GM12878 (cell line): ENCODE results near the gene DPYSL4.
"Not testable (repeated sequence)": the region's sequence is repeated elsewhere in the genome, so short reads cannot be mapped to it uniquely, and the experiment has no call there.

Experiments used
- ATF7 ChIP-seq: fragments of 450-650 bp; IDR thresholded peaks from 2 replicates; pipeline ENCODE4 v1.6.1; 2016; ENCODE audit warnings: low read depth, mild to moderate bottlenecking
- CHD4 ChIP-seq: fragments of 200-600 bp; sonication (generic); IDR thresholded peaks from 2 replicates; pipeline ENCODE4 v1.6.1; 2016; ENCODE audit warnings: mild to moderate bottlenecking
- CREB1 ChIP-seq: IDR thresholded peaks from 2 replicates; pipeline ENCODE4 v1.6.1; 2012; ENCODE audit warnings: low read depth, mild to moderate bottlenecking, inconsistent platforms
- CUX1 ChIP-seq: IDR thresholded peaks from 2 replicates; pipeline ENCODE4 v1.6.1; 2012; ENCODE audit warnings: improper control_type of control experiment, low read depth, low read length; ENCODE audit not compliant: insufficient replicate concordance
- E2F8 ChIP-seq: fragments of 450-650 bp; IDR thresholded peaks from 2 replicates; pipeline ENCODE4 v1.6.1; 2018; ENCODE audit warnings: mild to moderate bottlenecking, low read depth, moderate library complexity; ENCODE audit not compliant: partially characterized antibody
- JUNB ChIP-seq: IDR thresholded peaks from 2 replicates; pipeline ENCODE4 v1.6.1; 2016; ENCODE audit warnings: antibody characterized with exemption, mild to moderate bottlenecking
- POLR2A ChIP-seq: IDR thresholded peaks from 2 replicates; pipeline ENCODE4 v1.6.1; 2011; ENCODE audit warnings: low read depth, mild to moderate bottlenecking, low read length
- RAD51 ChIP-seq: fragments of 450-650 bp; IDR thresholded peaks from 2 replicates; pipeline ENCODE4 v1.6.1; 2016; ENCODE audit warnings: moderate library complexity, mild to moderate bottlenecking, inconsistent platforms
- REST ChIP-seq: IDR thresholded peaks from 2 replicates; pipeline ENCODE4 v1.6.1; 2012; ENCODE audit warnings: mild to moderate bottlenecking, low read depth, low read length
- ZBTB11 ChIP-seq: fragments of 450-650 bp; formaldehyde crosslinking; IDR thresholded peaks from 2 replicates; pipeline ENCODE4 v1.5.0; 2022; ENCODE audit warnings: mild to moderate bottlenecking, missing genetic modification characterization
- TF ChIP-seq, protein P1 (sequence below), 3 experiments: IDR thresholded peaks in 2 of 3; conservative IDR thresholded peaks in 1 of 3; 2 replicates each; pipeline ENCODE4 v1.5.1; 2011; ENCODE audit warnings: low read depth in 3 of 3, low read length in 3 of 3, mild to moderate bottlenecking in 3 of 3, control low read depth in 2 of 3, moderate library complexity in 2 of 3, inconsistent platforms in 1 of 3, mixed read lengths in 1 of 3; ENCODE audit not compliant: control insufficient read depth in 2 of 3, insufficient read depth in 1 of 3; ENCODE audit errors: extremely low read depth in 1 of 3
- TF ChIP-seq, protein P2 (sequence below): IDR thresholded peaks from 2 replicates; pipeline ENCODE4 v1.6.1; 2011; ENCODE audit warnings: mild to moderate bottlenecking, low read depth, low read length, moderate library complexity; ENCODE audit not compliant: insufficient replicate concordance

DNA sequence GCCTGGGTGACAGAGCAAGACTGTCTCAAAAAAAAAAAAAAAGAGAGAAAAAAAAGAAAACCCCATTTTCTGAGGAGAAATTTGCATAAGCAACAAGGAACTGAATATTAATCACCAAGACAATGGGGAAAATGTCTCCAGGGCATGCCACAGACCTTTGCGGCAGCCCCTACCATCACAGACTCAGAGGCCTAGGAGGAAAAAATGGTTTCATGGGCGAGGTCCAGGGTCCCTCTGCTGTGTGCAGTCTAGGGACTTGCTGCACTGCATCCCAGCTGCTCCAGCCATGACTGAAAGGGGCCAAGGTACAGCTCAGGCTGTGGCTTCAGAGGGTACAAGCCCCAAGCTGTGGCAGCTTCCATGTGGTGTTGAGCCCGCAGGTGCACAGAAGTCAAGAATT, 29.7 kb downstream of the DPYSL4 start:
- not testable (repeated sequence) for TF ChIP-seq CUX1; RAD51; REST; ATF7; E2F8; ZBTB11 (CRISPR knock-in tag); CHD4; POLR2A; JUNB; CREB1
- TF ChIP-seq, protein P1, sequence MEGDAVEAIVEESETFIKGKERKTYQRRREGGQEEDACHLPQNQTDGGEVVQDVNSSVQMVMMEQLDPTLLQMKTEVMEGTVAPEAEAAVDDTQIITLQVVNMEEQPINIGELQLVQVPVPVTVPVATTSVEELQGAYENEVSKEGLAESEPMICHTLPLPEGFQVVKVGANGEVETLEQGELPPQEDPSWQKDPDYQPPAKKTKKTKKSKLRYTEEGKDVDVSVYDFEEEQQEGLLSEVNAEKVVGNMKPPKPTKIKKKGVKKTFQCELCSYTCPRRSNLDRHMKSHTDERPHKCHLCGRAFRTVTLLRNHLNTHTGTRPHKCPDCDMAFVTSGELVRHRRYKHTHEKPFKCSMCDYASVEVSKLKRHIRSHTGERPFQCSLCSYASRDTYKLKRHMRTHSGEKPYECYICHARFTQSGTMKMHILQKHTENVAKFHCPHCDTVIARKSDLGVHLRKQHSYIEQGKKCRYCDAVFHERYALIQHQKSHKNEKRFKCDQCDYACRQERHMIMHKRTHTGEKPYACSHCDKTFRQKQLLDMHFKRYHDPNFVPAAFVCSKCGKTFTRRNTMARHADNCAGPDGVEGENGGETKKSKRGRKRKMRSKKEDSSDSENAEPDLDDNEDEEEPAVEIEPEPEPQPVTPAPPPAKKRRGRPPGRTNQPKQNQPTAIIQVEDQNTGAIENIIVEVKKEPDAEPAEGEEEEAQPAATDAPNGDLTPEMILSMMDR (IDR thresholded peaks at IDR 0.05 in 2 of 3, conservative IDR thresholded peaks at IDR 0.05 in 1 of 3; ENCODE audit: control insufficient read depth in 2 of 3, extremely low read depth in 1 of 3, insufficient read depth in 1 of 3, low read depth in 3 of 3, low read length in 3 of 3): not testable (repeated sequence)
- TF ChIP-seq, protein P2, sequence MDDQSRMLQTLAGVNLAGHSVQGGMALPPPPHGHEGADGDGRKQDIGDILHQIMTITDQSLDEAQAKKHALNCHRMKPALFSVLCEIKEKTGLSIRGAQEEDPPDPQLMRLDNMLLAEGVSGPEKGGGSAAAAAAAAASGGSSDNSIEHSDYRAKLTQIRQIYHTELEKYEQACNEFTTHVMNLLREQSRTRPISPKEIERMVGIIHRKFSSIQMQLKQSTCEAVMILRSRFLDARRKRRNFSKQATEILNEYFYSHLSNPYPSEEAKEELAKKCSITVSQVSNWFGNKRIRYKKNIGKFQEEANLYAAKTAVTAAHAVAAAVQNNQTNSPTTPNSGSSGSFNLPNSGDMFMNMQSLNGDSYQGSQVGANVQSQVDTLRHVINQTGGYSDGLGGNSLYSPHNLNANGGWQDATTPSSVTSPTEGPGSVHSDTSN: not testable (repeated sequence)
